Astrocyte (in vitro differentiated cells and primary cell): Measurements from ENCODE around the gene THUMPD2.

Source experiments
- EZH2 ChIP-seq: IDR thresholded peaks from 2 replicates; pipeline ENCODE4 v1.6.1; 2012; ENCODE audit warnings: mild to moderate bottlenecking, low read length, inconsistent platforms; ENCODE audit not compliant: insufficient read depth
- TF ChIP-seq, protein P1 (sequence below): IDR thresholded peaks from 2 replicates; pipeline ENCODE4 v1.5.1; 2011; ENCODE audit warnings: low read depth, mild to moderate bottlenecking, inconsistent platforms, low read length, moderate library complexity; ENCODE audit not compliant: insufficient read depth

DNA sequence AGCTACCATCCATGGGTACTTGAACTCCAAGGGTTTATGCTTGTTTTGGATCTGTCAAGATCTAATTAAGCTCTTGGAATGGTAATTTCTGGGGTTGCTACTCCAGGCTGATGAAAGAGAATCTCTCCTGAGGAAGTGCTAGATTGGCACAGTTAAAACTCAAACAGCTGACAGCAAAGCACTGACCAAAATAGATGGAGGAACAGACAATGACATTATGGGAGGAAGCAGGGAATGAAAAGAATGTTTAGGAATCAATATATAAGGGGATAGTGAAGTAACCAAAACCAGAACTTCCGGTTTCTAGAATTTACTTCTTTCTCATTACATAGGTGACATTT, 6.3 kb downstream of the THUMPD2 start:
- TF ChIP-seq, protein P1, sequence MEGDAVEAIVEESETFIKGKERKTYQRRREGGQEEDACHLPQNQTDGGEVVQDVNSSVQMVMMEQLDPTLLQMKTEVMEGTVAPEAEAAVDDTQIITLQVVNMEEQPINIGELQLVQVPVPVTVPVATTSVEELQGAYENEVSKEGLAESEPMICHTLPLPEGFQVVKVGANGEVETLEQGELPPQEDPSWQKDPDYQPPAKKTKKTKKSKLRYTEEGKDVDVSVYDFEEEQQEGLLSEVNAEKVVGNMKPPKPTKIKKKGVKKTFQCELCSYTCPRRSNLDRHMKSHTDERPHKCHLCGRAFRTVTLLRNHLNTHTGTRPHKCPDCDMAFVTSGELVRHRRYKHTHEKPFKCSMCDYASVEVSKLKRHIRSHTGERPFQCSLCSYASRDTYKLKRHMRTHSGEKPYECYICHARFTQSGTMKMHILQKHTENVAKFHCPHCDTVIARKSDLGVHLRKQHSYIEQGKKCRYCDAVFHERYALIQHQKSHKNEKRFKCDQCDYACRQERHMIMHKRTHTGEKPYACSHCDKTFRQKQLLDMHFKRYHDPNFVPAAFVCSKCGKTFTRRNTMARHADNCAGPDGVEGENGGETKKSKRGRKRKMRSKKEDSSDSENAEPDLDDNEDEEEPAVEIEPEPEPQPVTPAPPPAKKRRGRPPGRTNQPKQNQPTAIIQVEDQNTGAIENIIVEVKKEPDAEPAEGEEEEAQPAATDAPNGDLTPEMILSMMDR: no peak
- no peak for TF ChIP-seq EZH2
